H1 (cell line): ENCODE measurements around the gene CLDN9. TPM values are rescaled to one million over a fixed set of nuclear protein-coding genes. Genes with fewer than 3 reads are reported as not detected.

Experiments used
- CTCF ChIA-PET: fragments of 300-600 bp; sonication (Branson Sonifier 250); formaldehyde crosslinking; loops from one replicate; lab custom pipeline; 2021; ENCODE audit not compliant: partially characterized antibody; lab: Charles Lee
- POLR2A ChIA-PET: fragments of 300-600 bp; sonication (Branson Sonifier 250); formaldehyde crosslinking; loops from one replicate; lab custom pipeline; 2021; ENCODE audit warnings: inconsistent platforms; ENCODE audit not compliant: partially characterized antibody; lab: Charles Lee
- DNase-seq, 2 experiments: peaks; one replicate each; pipeline versions ENCODE4 v3.0.0 to v3.0.0-alpha.2; 2010 to 2022; ENCODE audit warnings: low spot score in 2 of 2, low read depth in 1 of 2, mixed read lengths in 1 of 2
- FAIRE-seq: peaks from 2 replicates; lab custom pipeline; 2011; peaks lifted over from hg19 to GRCh38; lab: Jason Lieb, UNC
- H2AFZ ChIP-seq: 2 replicates; pipeline ENCODE4 v1.8.1; 2012; ENCODE audit warnings: low read length, inconsistent platforms
- H2AK5ac ChIP-seq: 2 replicates; pipeline ENCODE4 v1.6.1; 2013; ENCODE audit warnings: low read depth, low read length
- H2BK120ac ChIP-seq: replicated peaks from 2 replicates; pipeline ENCODE3; 2013; ENCODE audit warnings: low read depth, low read length, inconsistent platforms
- H2BK12ac ChIP-seq: 2 replicates; pipeline ENCODE4 v1.6.1; 2013; ENCODE audit warnings: low read depth, low read length
- H2BK15ac ChIP-seq: 2 replicates; pipeline ENCODE4 v1.6.1; 2013; ENCODE audit warnings: low read length
- H2BK20ac ChIP-seq: 2 replicates; pipeline ENCODE4 v1.6.1; 2013; ENCODE audit warnings: low read length
- H2BK5ac ChIP-seq: 2 replicates; pipeline ENCODE4 v1.6.1; 2013; ENCODE audit warnings: low read depth, low read length
- H3K14ac ChIP-seq: 2 replicates; pipeline ENCODE4 v1.6.1; 2013; ENCODE audit warnings: inconsistent platforms; ENCODE audit not compliant: insufficient read length
- H3K18ac ChIP-seq: 2 replicates; pipeline ENCODE4 v1.6.1; 2013; ENCODE audit warnings: low read length; ENCODE audit errors: extremely low read depth
- H3K23ac ChIP-seq: 2 replicates; pipeline ENCODE4 v1.6.1; 2013; ENCODE audit warnings: inconsistent platforms; ENCODE audit not compliant: insufficient read length
- H3K23me2 ChIP-seq: 2 replicates; pipeline ENCODE4 v1.6.1; 2013; ENCODE audit warnings: low read depth, low read length
- H3K27ac ChIP-seq: 2 replicates; pipeline ENCODE4 v1.6.1; 2011; ENCODE audit warnings: low read depth, low read length, inconsistent platforms
- H3K27me3 ChIP-seq, 4 experiments: replicated peaks in 1 of 4; 1 replicate in 1 of 4; 2 replicates in 3 of 4; pipeline versions ENCODE4 v1.6.1 to v1.8.1; 2011 to 2013; ENCODE audit warnings: low read length in 3 of 4, mild to moderate bottlenecking in 3 of 4, inconsistent platforms in 2 of 4, mixed read lengths in 2 of 4, moderate library complexity in 1 of 4; ENCODE audit not compliant: control insufficient read depth in 3 of 4, insufficient read depth in 3 of 4; ENCODE audit errors: extremely low read depth in 1 of 4
- H3K36me3 ChIP-seq, 4 experiments: 2 replicates each; pipeline versions ENCODE4 v1.6.1 to v1.8.1; 2011 to 2013; ENCODE audit warnings: mild to moderate bottlenecking in 4 of 4, low read length in 3 of 4, moderate library complexity in 2 of 4, control low read depth in 1 of 4, inconsistent platforms in 1 of 4; ENCODE audit not compliant: insufficient read depth in 4 of 4, control insufficient read depth in 2 of 4
- H3K4ac ChIP-seq: replicated peaks from 2 replicates; pipeline ENCODE3; 2013; ENCODE audit warnings: low read length, low read depth, mixed read lengths, inconsistent platforms; ENCODE audit not compliant: insufficient read length
- H3K4me1 ChIP-seq, 4 experiments: replicated peaks in 1 of 4; 1 replicate in 1 of 4; 2 replicates in 3 of 4; pipeline versions ENCODE4 v1.6.1 to v1.8.1; 2011 to 2013; ENCODE audit warnings: low read length in 3 of 4, inconsistent platforms in 2 of 4, mixed read lengths in 1 of 4; ENCODE audit not compliant: insufficient read depth in 4 of 4, control insufficient read depth in 3 of 4
- H3K4me2 ChIP-seq, 2 experiments: 2 replicates each; pipeline versions ENCODE4 v1.6.1 to v1.8.1; 2011 to 2013; ENCODE audit warnings: low read depth in 2 of 2, low read length in 2 of 2, control low read depth in 1 of 2, inconsistent platforms in 1 of 2, mild to moderate bottlenecking in 1 of 2; ENCODE audit not compliant: insufficient read depth in 1 of 2
- H3K4me3 ChIP-seq, 4 experiments: fragments of 200-600, 300-600 bp in 1 of 4; sonication (generic), shearing (Covaris generic), sonication (Bioruptor Twin) in 1 of 4; 2 replicates each; pipeline versions ENCODE4 v1.5.1 to v1.8.1; 2011 to 2016; ENCODE audit warnings: low read length in 4 of 4, low read depth in 3 of 4, control low read depth in 2 of 4, inconsistent platforms in 2 of 4, mild to moderate bottlenecking in 2 of 4, mixed read lengths in 1 of 4, moderate library complexity in 1 of 4; ENCODE audit not compliant: insufficient read depth in 2 of 4; ENCODE audit errors: extremely low read depth in 1 of 4
- H3K56ac ChIP-seq: replicated peaks from 2 replicates; pipeline ENCODE3; 2013; ENCODE audit warnings: low read depth, mild to moderate bottlenecking, mixed read lengths, low read length, inconsistent platforms; ENCODE audit not compliant: insufficient read length
- H3K79me1 ChIP-seq: 2 replicates; pipeline ENCODE4 v1.6.1; 2013; ENCODE audit warnings: low read depth, low read length, control low read depth
- H3K79me2 ChIP-seq, 2 experiments: 2 replicates each; pipeline versions ENCODE4 v1.6.1 to v1.8.1; 2012 to 2013; ENCODE audit warnings: low read length in 2 of 2, mild to moderate bottlenecking in 2 of 2, inconsistent platforms in 1 of 2; ENCODE audit not compliant: insufficient read depth in 2 of 2, control insufficient read depth in 1 of 2
- H3K9ac ChIP-seq, 4 experiments: replicated peaks in 1 of 4; 1 replicate in 1 of 4; 2 replicates in 3 of 4; pipeline versions ENCODE4 v1.6.1 to v1.8.1; 2011 to 2013; ENCODE audit warnings: low read depth in 3 of 4, low read length in 3 of 4, control low read depth in 2 of 4, mild to moderate bottlenecking in 2 of 4, moderate library complexity in 2 of 4, inconsistent platforms in 1 of 4; ENCODE audit errors: extremely low read depth in 1 of 4
- H3K9me3 ChIP-seq, 2 experiments: 2 replicates each; pipeline versions ENCODE4 v1.6.1 to v1.8.1; 2012 to 2013; ENCODE audit warnings: mild to moderate bottlenecking in 2 of 2, moderate library complexity in 2 of 2, control low read depth in 1 of 2, inconsistent platforms in 1 of 2, low read depth in 1 of 2, low read length in 1 of 2, mixed read lengths in 1 of 2; ENCODE audit not compliant: insufficient read depth in 2 of 2
- H4K20me1 ChIP-seq, 2 experiments: replicated peaks in 1 of 2; 2 replicates each; pipeline versions ENCODE3 to v1.8.1; 2011 to 2013; ENCODE audit warnings: inconsistent platforms in 2 of 2, low read length in 2 of 2, mild to moderate bottlenecking in 1 of 2; ENCODE audit not compliant: insufficient read depth in 2 of 2, control insufficient read depth in 1 of 2
- H4K5ac ChIP-seq: 2 replicates; pipeline ENCODE4 v1.6.1; 2013; ENCODE audit warnings: low read length, low read depth, mixed read lengths, inconsistent platforms; ENCODE audit not compliant: insufficient read length
- H4K8ac ChIP-seq: 2 replicates; pipeline ENCODE4 v1.8.0; 2013; ENCODE audit warnings: mild to moderate bottlenecking, moderate library complexity, low read length, inconsistent platforms; ENCODE audit not compliant: insufficient read depth; ENCODE audit errors: extremely low read depth
- H4K91ac ChIP-seq: replicated peaks from 2 replicates; pipeline ENCODE3; 2013; ENCODE audit warnings: low read length, mixed read lengths, inconsistent platforms; ENCODE audit not compliant: insufficient read length
- EGR1 ChIP-seq: IDR thresholded peaks from 2 replicates; pipeline ENCODE4 v1.6.1; 2011; ENCODE audit warnings: low read depth, low read length, borderline replicate concordance
- GABPA ChIP-seq: IDR thresholded peaks from 2 replicates; pipeline ENCODE4 v1.6.1; 2011; ENCODE audit warnings: mild to moderate bottlenecking, low read length, moderate library complexity, borderline replicate concordance; ENCODE audit not compliant: insufficient read depth
- NANOG ChIP-seq: IDR thresholded peaks from 2 replicates; pipeline ENCODE4 v1.6.1; 2011; ENCODE audit warnings: low read length, low read depth, mild to moderate bottlenecking, inconsistent platforms; ENCODE audit not compliant: insufficient read depth, poor library complexity, severe bottlenecking
- SP1 ChIP-seq: IDR thresholded peaks from 2 replicates; pipeline ENCODE4 v1.6.1; 2011; ENCODE audit warnings: low read depth, low read length
- SUZ12 ChIP-seq: fragments of 200-600 bp; sonication (generic); IDR thresholded peaks from 2 replicates; pipeline ENCODE4 v1.6.1; 2012; ENCODE audit warnings: mild to moderate bottlenecking, inconsistent platforms, low read length, moderate library complexity, mixed read lengths
- TAF1 ChIP-seq: IDR thresholded peaks from 2 replicates; pipeline ENCODE4 v1.6.1; 2011; ENCODE audit warnings: mild to moderate bottlenecking, low read depth, low read length
- TAF7 ChIP-seq: optimal IDR thresholded peaks from 2 replicates; pipeline ENCODE3; 2011; ENCODE audit warnings: low read depth, mild to moderate bottlenecking, inconsistent platforms, low read length, moderate library complexity, borderline replicate concordance
- USF2 ChIP-seq: IDR thresholded peaks from 2 replicates; pipeline ENCODE4 v1.6.1; 2011; ENCODE audit warnings: low read length, improper control_type of control experiment
- WGBS, 2 experiments: shearing (Covaris generic) in 1 of 2; methylation state at CpG; one replicate each; pipeline versions ENCODE4 v1.1.6 to v1.1.7; 2013 to 2015; ENCODE audit warnings: low lambda C conversion rate in 2 of 2, mixed read lengths in 2 of 2, inconsistent platforms in 1 of 2, low coverage in 1 of 2, missing lambda C conversion rate in 1 of 2; ENCODE audit not compliant: insufficient replicate concordance in 2 of 2, insufficient coverage in 1 of 2, insufficient read length in 1 of 2; ENCODE audit errors: extremely low coverage in 1 of 2, missing lambda C conversion rate in 1 of 2; 5-methylcytosine and 5-hydroxymethylcytosine counted together
- polyA plus RNA-seq, 7 experiments: library from polyadenylated mRNA; depleted of rRNA in 3 of 7; stranded (reverse) in 5 of 7; unstranded in 2 of 7; fragments of >200 nt in 5 of 7; fragments of 200-250 nt in 2 of 7; gene quantifications; 1 replicate in 5 of 7; 2 replicates in 1 of 7; 4 replicates in 1 of 7; pipeline versions ENCODE4 v1.2.1 to v1.2.3, GENCODE V29; 2011 to 2013; ENCODE audit warnings: missing spikeins in 2 of 7, mixed read lengths in 2 of 7
- total RNA-seq: library from RNA; stranded (reverse); fragmentation: NEBNext Ultra II Directional; extraction: Animal tissue kit (Norgen Biotek cat#: 25700); gene quantifications from 2 replicates; pipeline ENCODE4 v1.2.1, GENCODE V29; 2021

The CLDN9 gene
- total and polyA plus RNA-seq, 2 of the 8 experiments (the other 6 are each of a cell fraction or from before 2014, with no cell fraction given): 0.60 to 0.89 TPM

GRCh38 chr16:2969545-2970521 is 42.9 kb upstream of the CLDN9 start:
- H3K4me3 ChIP-seq: peak overlapping the region; percentile 74 to 94 (median 80)
- H2BK12ac ChIP-seq: peak overlapping the region; percentile 50; the same call in 1 of the 2 replicates
- no peak overlapping the region for H2AK5ac ChIP-seq
- no peak overlapping the region for H3K23ac ChIP-seq
- H3K4me2 ChIP-seq: peak overlapping the region; percentile 81 to 100
- DNase-seq (peak in 1 of 2 experiments; percentile 90), FAIRE-seq (no peak)
- H3K9ac ChIP-seq: peak overlapping the region; percentile 61 to 94 (median 78)
- peak overlapping the region; percentile 87 for H4K8ac ChIP-seq
- H3K27ac ChIP-seq: peak overlapping the region; percentile 48; the same call in 1 of the 2 replicates
- H3K79me1 ChIP-seq: peaks cover 12% of the 10 kb centered on the region
- peak overlapping the region; percentile 22 for H4K5ac ChIP-seq
- whole genome bisulfite sequencing, 2 experiments: 4% methylated on average over 58 of the region's 83 CpGs; no CpG with 5 or more reads in 1 of the 2 experiments
- 0 out of 2 replicates have a peak overlapping the region, but pooled peaks have one; percentile 52 for H2BK5ac ChIP-seq
- H2AFZ ChIP-seq: no peak overlapping the region
- peaks cover 9% of the 10 kb centered on the region for H3K23me2 ChIP-seq
- H4K20me1 ChIP-seq: peaks cover 24 to 26% of the 10 kb centered on the region in 2 experiments
- H2BK120ac ChIP-seq: no peak overlapping the region
- H3K4me1 ChIP-seq: peaks cover 0 to 27% (median 13%) of the 10 kb centered on the region in 4 experiments; a peak in 6 of 7 replicates
- H3K18ac ChIP-seq: peak overlapping the region; percentile 38
- CTCF ChIA-PET: interaction anchor here (0.6 to 2.6 kb wide), 16 partner anchors 8 to 127 kb away, joined by 3 to 9 read pairs (median 4); partner anchors contain the start of gene TNFRSF12A
- no peak overlapping the region for H2BK20ac ChIP-seq
- H3K79me2 ChIP-seq: peaks cover 0 to 2% of the 10 kb centered on the region in 2 experiments; a peak in 1 of 4 replicates
- no peak overlapping the region for H2BK15ac ChIP-seq
- POLR2A ChIA-PET: interaction anchor here (0.6 to 25.4 kb wide), 22 partner anchors 10 to 1220 kb away, joined by 3 to 455 read pairs (median 4); partner anchors contain the start of genes CLDN6, CLDN9, FLYWCH1 and HCFC1R1
- no peaks in the 10 kb centered on the region for H3K9me3 ChIP-seq
- H3K27me3 ChIP-seq: peaks cover 15 to 32% (median 23%) of the 10 kb centered on the region in 4 experiments; a peak in 6 of 7 replicates
- H3K56ac ChIP-seq: peak overlapping the region; percentile 80
- H3K36me3 ChIP-seq: peaks cover 13 to 26% (median 17%) of the 10 kb centered on the region in 4 experiments
- peak overlapping the region; percentile 62 for H4K91ac ChIP-seq
- peak overlapping the region; percentile 74 for H3K4ac ChIP-seq
- H3K14ac ChIP-seq: no peak overlapping the region
- TF ChIP-seq USF2 (no peak), NANOG (peak; percentile 33), SP1 (no peak), EGR1 (peak; percentile 96), TAF1 (peak; percentile 59), GABPA (peak; percentile 44; the same call in 1 of the 2 replicates), TAF7 (peak; percentile 56), SUZ12 (no peak)
